Measurements from ENCODE around the gene ARPC1A. TPM values are rescaled to one million over a fixed set of nuclear protein-coding genes. Genes with fewer than 3 reads are reported as not detected.

Gene ARPC1A
- polyA plus RNA-seq, 1 donor from 2014 or later = 154 TPM

DNA sequence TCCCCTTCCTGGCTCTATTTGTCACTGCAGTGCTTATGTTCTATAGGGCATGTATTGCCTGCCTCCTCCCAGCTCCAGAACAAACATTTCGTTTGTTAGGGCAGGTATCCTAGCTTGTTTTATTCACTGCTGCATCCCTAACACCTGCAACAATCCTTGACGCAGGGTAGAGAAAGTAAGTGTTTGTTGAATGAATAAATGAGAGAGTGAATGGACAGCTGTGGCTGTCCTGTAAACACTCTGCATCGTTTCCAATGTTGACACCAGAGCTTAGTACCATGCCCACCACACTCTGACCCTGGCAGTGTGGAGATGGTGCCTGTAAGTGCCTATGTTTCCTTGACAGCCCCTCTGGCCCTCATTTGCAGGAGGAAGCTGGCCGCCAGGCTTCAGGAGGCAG is 32.0 kb upstream of the ARPC1A start:
- Histone ChIP-seq H3F3A (ENCODE audit: insufficient read depth, low read length, poor library complexity, severe bottlenecking) (no peaks in the 10 kb centered on the region), H3K79me2 (replicated peaks; ENCODE audit: insufficient read depth, low read length) (no peaks in the 10 kb centered on the region), H3K36me3 (ENCODE audit: insufficient read depth, low read length) (no peaks in the 10 kb centered on the region), H3K4me2 (ENCODE audit: low read length) (no peak overlapping the region), H3K27me3 (ENCODE audit: insufficient read depth, low read depth, low read length) (no peaks in the 10 kb centered on the region), H3K4me3 (ENCODE audit: low read length) (no peak overlapping the region), H3K9me2 (ENCODE audit: insufficient read depth, low read length) (no peaks in the 10 kb centered on the region), H4K20me1 (ENCODE audit: insufficient read depth) (no peaks in the 10 kb centered on the region), H2AFZ (ENCODE audit: low read depth, low read length) (no peak overlapping the region), H3K27ac (ENCODE audit: low read length) (no peak overlapping the region), H3K9ac (ENCODE audit: low read length) (no peak overlapping the region), H3K9me3 (ENCODE audit: low read length) (no peaks in the 10 kb centered on the region)
- TF ChIP-seq SMC3 (conservative IDR thresholded peaks at IDR 0.05; ENCODE audit: poor library complexity) = no peak
- no peak for TF ChIP-seq TAF1 (IDR thresholded peaks at IDR 0.05; ENCODE audit: low read depth)
- TF ChIP-seq EZH2 (IDR thresholded peaks at IDR 0.05; ENCODE audit: borderline replicate concordance, insufficient read depth, low read length, poor library complexity, severe bottlenecking) = no peak
- TF ChIP-seq, protein P1, sequence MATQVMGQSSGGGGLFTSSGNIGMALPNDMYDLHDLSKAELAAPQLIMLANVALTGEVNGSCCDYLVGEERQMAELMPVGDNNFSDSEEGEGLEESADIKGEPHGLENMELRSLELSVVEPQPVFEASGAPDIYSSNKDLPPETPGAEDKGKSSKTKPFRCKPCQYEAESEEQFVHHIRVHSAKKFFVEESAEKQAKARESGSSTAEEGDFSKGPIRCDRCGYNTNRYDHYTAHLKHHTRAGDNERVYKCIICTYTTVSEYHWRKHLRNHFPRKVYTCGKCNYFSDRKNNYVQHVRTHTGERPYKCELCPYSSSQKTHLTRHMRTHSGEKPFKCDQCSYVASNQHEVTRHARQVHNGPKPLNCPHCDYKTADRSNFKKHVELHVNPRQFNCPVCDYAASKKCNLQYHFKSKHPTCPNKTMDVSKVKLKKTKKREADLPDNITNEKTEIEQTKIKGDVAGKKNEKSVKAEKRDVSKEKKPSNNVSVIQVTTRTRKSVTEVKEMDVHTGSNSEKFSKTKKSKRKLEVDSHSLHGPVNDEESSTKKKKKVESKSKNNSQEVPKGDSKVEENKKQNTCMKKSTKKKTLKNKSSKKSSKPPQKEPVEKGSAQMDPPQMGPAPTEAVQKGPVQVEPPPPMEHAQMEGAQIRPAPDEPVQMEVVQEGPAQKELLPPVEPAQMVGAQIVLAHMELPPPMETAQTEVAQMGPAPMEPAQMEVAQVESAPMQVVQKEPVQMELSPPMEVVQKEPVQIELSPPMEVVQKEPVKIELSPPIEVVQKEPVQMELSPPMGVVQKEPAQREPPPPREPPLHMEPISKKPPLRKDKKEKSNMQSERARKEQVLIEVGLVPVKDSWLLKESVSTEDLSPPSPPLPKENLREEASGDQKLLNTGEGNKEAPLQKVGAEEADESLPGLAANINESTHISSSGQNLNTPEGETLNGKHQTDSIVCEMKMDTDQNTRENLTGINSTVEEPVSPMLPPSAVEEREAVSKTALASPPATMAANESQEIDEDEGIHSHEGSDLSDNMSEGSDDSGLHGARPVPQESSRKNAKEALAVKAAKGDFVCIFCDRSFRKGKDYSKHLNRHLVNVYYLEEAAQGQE (IDR thresholded peaks at IDR 0.05; ENCODE audit: borderline replicate concordance) = no peak
- TF ChIP-seq, protein P2, sequence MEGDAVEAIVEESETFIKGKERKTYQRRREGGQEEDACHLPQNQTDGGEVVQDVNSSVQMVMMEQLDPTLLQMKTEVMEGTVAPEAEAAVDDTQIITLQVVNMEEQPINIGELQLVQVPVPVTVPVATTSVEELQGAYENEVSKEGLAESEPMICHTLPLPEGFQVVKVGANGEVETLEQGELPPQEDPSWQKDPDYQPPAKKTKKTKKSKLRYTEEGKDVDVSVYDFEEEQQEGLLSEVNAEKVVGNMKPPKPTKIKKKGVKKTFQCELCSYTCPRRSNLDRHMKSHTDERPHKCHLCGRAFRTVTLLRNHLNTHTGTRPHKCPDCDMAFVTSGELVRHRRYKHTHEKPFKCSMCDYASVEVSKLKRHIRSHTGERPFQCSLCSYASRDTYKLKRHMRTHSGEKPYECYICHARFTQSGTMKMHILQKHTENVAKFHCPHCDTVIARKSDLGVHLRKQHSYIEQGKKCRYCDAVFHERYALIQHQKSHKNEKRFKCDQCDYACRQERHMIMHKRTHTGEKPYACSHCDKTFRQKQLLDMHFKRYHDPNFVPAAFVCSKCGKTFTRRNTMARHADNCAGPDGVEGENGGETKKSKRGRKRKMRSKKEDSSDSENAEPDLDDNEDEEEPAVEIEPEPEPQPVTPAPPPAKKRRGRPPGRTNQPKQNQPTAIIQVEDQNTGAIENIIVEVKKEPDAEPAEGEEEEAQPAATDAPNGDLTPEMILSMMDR (IDR thresholded peaks at IDR 0.05; ENCODE audit: poor library complexity, severe bottlenecking) = no peak
- no peak for TF ChIP-seq POLR2AphosphoS5 (IDR thresholded peaks at IDR 0.05)
- TF ChIP-seq MXI1 (conservative IDR thresholded peaks at IDR 0.05; ENCODE audit: poor library complexity, severe bottlenecking) = no peak
- TF ChIP-seq EP300 (conservative IDR thresholded peaks at IDR 0.05; ENCODE audit: poor library complexity, severe bottlenecking) = no peak
- TF ChIP-seq RAD21 (conservative IDR thresholded peaks at IDR 0.05) = no peak

DNA sequence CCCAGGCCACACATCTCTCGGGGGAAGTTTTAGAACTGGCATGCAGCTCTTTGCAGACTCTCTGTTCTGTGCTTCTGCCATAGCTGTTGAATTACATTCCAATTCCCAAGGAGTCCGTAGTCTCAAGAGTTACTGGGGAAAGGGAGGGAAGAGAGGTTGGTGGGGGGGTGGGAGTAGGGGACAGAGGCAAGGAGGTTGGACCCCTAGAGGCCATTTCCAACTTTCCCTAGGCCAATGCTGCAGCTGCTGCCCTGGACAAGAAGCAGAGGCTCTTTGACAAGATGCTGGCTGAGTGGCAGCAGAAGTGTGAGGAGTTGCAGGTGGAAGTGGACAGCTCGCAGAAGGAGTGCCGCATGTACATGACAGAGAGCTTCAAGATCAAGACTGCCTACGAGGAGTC is 29.2 kb upstream of the ARPC1A start:
- H3K9me2 ChIP-seq (ENCODE audit: insufficient read depth, low read length) = no peaks in the 10 kb centered on the region
- H3K27me3 ChIP-seq (ENCODE audit: insufficient read depth, low read depth, low read length) = no peaks in the 10 kb centered on the region
- no peak overlapping the region for H3K9ac ChIP-seq (ENCODE audit: low read length)
- no peaks in the 10 kb centered on the region for H3K36me3 ChIP-seq (ENCODE audit: insufficient read depth, low read length)
- no peaks in the 10 kb centered on the region for H3K79me2 ChIP-seq (replicated peaks; ENCODE audit: insufficient read depth, low read length)
- no peaks in the 10 kb centered on the region for H3K9me3 ChIP-seq (ENCODE audit: low read length)
- no peak overlapping the region for H3K27ac ChIP-seq (ENCODE audit: low read length)
- no peak overlapping the region for H3K4me3 ChIP-seq (ENCODE audit: low read length)
- no peaks in the 10 kb centered on the region for H3F3A ChIP-seq (ENCODE audit: insufficient read depth, low read length, poor library complexity, severe bottlenecking)
- no peak overlapping the region for H2AFZ ChIP-seq (ENCODE audit: low read depth, low read length)
- no peaks in the 10 kb centered on the region for H4K20me1 ChIP-seq (ENCODE audit: insufficient read depth)
- H3K4me2 ChIP-seq (ENCODE audit: low read length) = no peak overlapping the region
- TF ChIP-seq TAF1 (IDR thresholded peaks at IDR 0.05; ENCODE audit: low read depth) (no peak), EP300 (conservative IDR thresholded peaks at IDR 0.05; ENCODE audit: poor library complexity, severe bottlenecking) (no peak)
- TF ChIP-seq, protein P2 (IDR thresholded peaks at IDR 0.05; ENCODE audit: poor library complexity, severe bottlenecking) = no peak
- TF ChIP-seq, protein P1 (IDR thresholded peaks at IDR 0.05; ENCODE audit: borderline replicate concordance) = no peak

Measured in neural cell (in vitro differentiated cells).